DOHH2 (cell line): ENCODE data around the gene KNTC1.
"Not testable (repeated sequence)": the region's sequence is repeated elsewhere in the genome, so short reads cannot be mapped to it uniquely, and the experiment has no call there.

Source experiments
- EZH2phosphoT487 ChIP-seq: fragments of 200-600 bp; sonication (generic); IDR thresholded peaks from 2 replicates; pipeline ENCODE4 v1.6.1; 2017; ENCODE audit warnings: borderline replicate concordance, mild to moderate bottlenecking, antibody characterized with exemption, low read length, moderate library complexity, mixed read lengths
- TF ChIP-seq, protein P1 (sequence below): fragments of 200-600 bp; sonication (generic); IDR thresholded peaks from one replicate; pipeline ENCODE4 v1.5.1; 2014; ENCODE audit warnings: antibody characterized with exemption, mild to moderate bottlenecking, low read depth, low read length; ENCODE audit not compliant: poor library complexity, severe bottlenecking

GRCh38 chr12:122653291-122653690 lies 126.2 kb downstream of the KNTC1 start:
- TF ChIP-seq, protein P1, sequence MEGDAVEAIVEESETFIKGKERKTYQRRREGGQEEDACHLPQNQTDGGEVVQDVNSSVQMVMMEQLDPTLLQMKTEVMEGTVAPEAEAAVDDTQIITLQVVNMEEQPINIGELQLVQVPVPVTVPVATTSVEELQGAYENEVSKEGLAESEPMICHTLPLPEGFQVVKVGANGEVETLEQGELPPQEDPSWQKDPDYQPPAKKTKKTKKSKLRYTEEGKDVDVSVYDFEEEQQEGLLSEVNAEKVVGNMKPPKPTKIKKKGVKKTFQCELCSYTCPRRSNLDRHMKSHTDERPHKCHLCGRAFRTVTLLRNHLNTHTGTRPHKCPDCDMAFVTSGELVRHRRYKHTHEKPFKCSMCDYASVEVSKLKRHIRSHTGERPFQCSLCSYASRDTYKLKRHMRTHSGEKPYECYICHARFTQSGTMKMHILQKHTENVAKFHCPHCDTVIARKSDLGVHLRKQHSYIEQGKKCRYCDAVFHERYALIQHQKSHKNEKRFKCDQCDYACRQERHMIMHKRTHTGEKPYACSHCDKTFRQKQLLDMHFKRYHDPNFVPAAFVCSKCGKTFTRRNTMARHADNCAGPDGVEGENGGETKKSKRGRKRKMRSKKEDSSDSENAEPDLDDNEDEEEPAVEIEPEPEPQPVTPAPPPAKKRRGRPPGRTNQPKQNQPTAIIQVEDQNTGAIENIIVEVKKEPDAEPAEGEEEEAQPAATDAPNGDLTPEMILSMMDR = not testable (repeated sequence)
- TF ChIP-seq EZH2phosphoT487 = not testable (repeated sequence)
